Measurements from ENCODE around the gene ITGBL1. TPM values are rescaled to one million over a fixed set of nuclear protein-coding genes. Genes with fewer than 3 reads are reported as not detected.

ITGBL1 gene
- total and polyA plus RNA-seq, 2 donors (not counting 1 experiment from before 2014, with no cell fraction given): not detected

- TF ChIP-seq CTCF (IDR thresholded peaks at IDR 0.05) (no peak), EZH2 (IDR thresholded peaks at IDR 0.05; ENCODE audit: borderline replicate concordance, insufficient read depth, low read depth, low read length, poor library complexity, severe bottlenecking) (no peak)
- H3K27me3 ChIP-seq (replicated peaks in 1 of 4; ENCODE audit: control extremely low read depth in 1 of 4, control insufficient read depth in 3 of 4, insufficient read depth in 4 of 4, low read length in 3 of 4): no peaks in the 10 kb centered on the region
- H3K27ac ChIP-seq (ENCODE audit: low read length in 2 of 2): no peak overlapping the region
- CTCF ChIA-PET: no interaction called here
- no peak overlapping the region for H3K4me3 ChIP-seq (ENCODE audit: control extremely low read depth in 1 of 5, extremely low read depth in 1 of 5, insufficient read depth in 1 of 5, low read depth in 2 of 5, low read length in 4 of 5)
- no peak overlapping the region for H3K4me2 ChIP-seq (replicated peaks; ENCODE audit: low read depth, low read length, poor library complexity, severe bottlenecking)
- H3K27me3 Mint-ChIP-seq: no peaks in the 10 kb centered on the region
- no peaks in the 10 kb centered on the region for H3K4me1 Mint-ChIP-seq
- no peaks in the 10 kb centered on the region for H4K20me1 ChIP-seq (ENCODE audit: control insufficient read depth, insufficient read depth, low read length, poor library complexity, severe bottlenecking)
- ATAC-seq (ENCODE audit: low read depth): no peak
- no peak overlapping the region for H3K4me3 Mint-ChIP-seq
- no peak overlapping the region for H3K9ac ChIP-seq (ENCODE audit: low read length)
- POLR2A ChIA-PET: no interaction called here
- DNase-seq: no peak
- no peaks in the 10 kb centered on the region for H3K36me3 ChIP-seq (replicated peaks in 1 of 2; ENCODE audit: control extremely low read depth in 1 of 2, control insufficient read depth in 1 of 2, extremely low read depth in 1 of 2, insufficient read depth in 2 of 2, low read length in 1 of 2)
- no peaks in the 10 kb centered on the region for H3K9me3 Mint-ChIP-seq (ENCODE audit: insufficient read depth)
- H3K4me1 ChIP-seq (ENCODE audit: control insufficient read depth in 2 of 2, insufficient read depth in 2 of 2, low read length in 2 of 2): no peaks in the 10 kb centered on the region
- H3K79me2 ChIP-seq (ENCODE audit: control insufficient read depth, insufficient read depth, low read length): no peaks in the 10 kb centered on the region
- intact Hi-C loops (cut with micrococcal nuclease): no loop called here
- H3K27ac Mint-ChIP-seq: no peak overlapping the region
- H2AFZ ChIP-seq (ENCODE audit: insufficient read depth, low read depth, low read length, poor library complexity, severe bottlenecking): no peak overlapping the region
- H3K9me3 ChIP-seq (ENCODE audit: control extremely low read depth in 1 of 3, control insufficient read depth in 2 of 3, insufficient read depth in 1 of 3, low read length in 2 of 3): no peaks in the 10 kb centered on the region
- no CpG with 5 or more reads among the region's 5 CpGs for WGBS (ENCODE audit: insufficient coverage)
Measured at GRCh38 chr13:101522607-101523006, 70.1 kb downstream of the ITGBL1 start.

GRCh38 chr13:101523154-101524131 is 71.0 kb downstream of the ITGBL1 start:
- no peaks in the 10 kb centered on the region for H3K4me1 ChIP-seq (ENCODE audit: control insufficient read depth in 2 of 2, insufficient read depth in 2 of 2, low read length in 2 of 2)
- H3K9me3 ChIP-seq (ENCODE audit: control extremely low read depth in 1 of 3, control insufficient read depth in 2 of 3, insufficient read depth in 1 of 3, low read length in 2 of 3): no peaks in the 10 kb centered on the region
- Mint-ChIP-seq H3K4me1 (no peaks in the 10 kb centered on the region), H3K27me3 (no peaks in the 10 kb centered on the region), H3K4me3 (no peak overlapping the region), H3K9me3 (ENCODE audit: insufficient read depth) (no peaks in the 10 kb centered on the region), H3K27ac (no peak overlapping the region)
- ATAC-seq (ENCODE audit: low read depth) (no peak), DNase-seq (no peak)
- no peaks in the 10 kb centered on the region for H3K27me3 ChIP-seq (replicated peaks in 1 of 4; ENCODE audit: control extremely low read depth in 1 of 4, control insufficient read depth in 3 of 4, insufficient read depth in 4 of 4, low read length in 3 of 4)
- intact Hi-C loops (cut with micrococcal nuclease): no loop called here
- no peaks in the 10 kb centered on the region for H3K36me3 ChIP-seq (replicated peaks in 1 of 2; ENCODE audit: control extremely low read depth in 1 of 2, control insufficient read depth in 1 of 2, extremely low read depth in 1 of 2, insufficient read depth in 2 of 2, low read length in 1 of 2)
- 94% methylated on average over 2 of the region's 8 CpGs for WGBS (ENCODE audit: insufficient coverage)
- no peak overlapping the region for H2AFZ ChIP-seq (ENCODE audit: insufficient read depth, low read depth, low read length, poor library complexity, severe bottlenecking)
- H3K9ac ChIP-seq (ENCODE audit: low read length): no peak overlapping the region
- no peak overlapping the region for H3K27ac ChIP-seq (ENCODE audit: low read length in 2 of 2)
- ChIA-PET CTCF (interaction anchor here (0.6 kb wide), 1 partner anchor 735 kb away, joined by 3 read pairs; no protein-coding TSS in a partner anchor), POLR2A (no interaction called here)
- no peak overlapping the region for H3K4me2 ChIP-seq (replicated peaks; ENCODE audit: low read depth, low read length, poor library complexity, severe bottlenecking)
- TF ChIP-seq EZH2 (IDR thresholded peaks at IDR 0.05; ENCODE audit: borderline replicate concordance, insufficient read depth, low read depth, low read length, poor library complexity, severe bottlenecking) (no peak), CTCF (IDR thresholded peaks at IDR 0.05) (no peak)
- H3K4me3 ChIP-seq (ENCODE audit: control extremely low read depth in 1 of 5, extremely low read depth in 1 of 5, insufficient read depth in 1 of 5, low read depth in 2 of 5, low read length in 4 of 5): no peak overlapping the region
- H4K20me1 ChIP-seq (ENCODE audit: control insufficient read depth, insufficient read depth, low read length, poor library complexity, severe bottlenecking): no peaks in the 10 kb centered on the region
- no peaks in the 10 kb centered on the region for H3K79me2 ChIP-seq (ENCODE audit: control insufficient read depth, insufficient read depth, low read length)

Data from B cell (primary cell).